Pancreas (tissue), 10 donors: ENCODE measurements around the gene LRRC56. TPM values are rescaled to one million over a fixed set of nuclear protein-coding genes. Genes with fewer than 3 reads are reported as not detected.

Source experiments
- ATAC-seq, 4 donors: fragments of 200-7000 bp; cut with Tn5 transposase; one replicate each; pipeline versions ENCODE4 v1.8.0 to v1.9.1; 2020; ENCODE audit warnings: mild to moderate bottlenecking in 4 of 4, moderate library complexity in 4 of 4
- DNase-seq, 6 donors: peaks; one replicate each; pipeline ENCODE4 v3.0.0-alpha.2; 2020
- FAIRE-seq: peaks from 2 replicates; lab custom pipeline; 2012; peaks lifted over from hg19 to GRCh38; lab: Jason Lieb, UNC
- H3K27ac ChIP-seq, 4 donors: fragments of 200-600 bp; sonication (generic); 1 replicate in 3 of 4; 2 replicates in 1 of 4; pipeline versions ENCODE4 v1.5.0 to v1.8.0; 2020
- H3K27me3 ChIP-seq, 4 donors: fragments of 200-600 bp; one replicate each; pipeline ENCODE4 v1.8.0; 2021
- H3K36me3 ChIP-seq, 3 donors: fragments of 200-600 bp; sonication (generic) in 1 of 3; one replicate each; pipeline versions ENCODE4 v1.5.0 to v1.8.0; 2020 to 2021
- H3K4me1 ChIP-seq, 3 donors: fragments of 200-600 bp; one replicate each; pipeline ENCODE4 v1.8.0; 2021
- H3K4me3 ChIP-seq, 4 donors: fragments of 200-600 bp; sonication (generic) in 2 of 4; one replicate each; pipeline versions ENCODE4 v1.5.0 to v1.8.0; 2020 to 2021
- H3K9me3 ChIP-seq, 4 donors: fragments of 200-600 bp; one replicate each; pipeline ENCODE4 v1.8.0; 2021
- CTCF ChIP-seq, 4 donors: fragments of 200-600 bp; sonication (generic) in 3 of 4; IDR thresholded peaks; one replicate each; pipeline versions ENCODE4 v1.5.0 to v1.8.0; 2021; ENCODE audit warnings: antibody characterized with exemption in 4 of 4
- WGBS, 2 donors: extraction: QIAGEN DNeasy Blood & Tissue Kit; methylation state at CpG; one replicate each; pipeline ENCODE4 v1.1.7; 2013; 5-methylcytosine and 5-hydroxymethylcytosine counted together
- intact Hi-C, 3 donors: fragments of 100-400 bp; cut with DNase I; formaldehyde crosslinking; loops; one replicate each; pipeline versions ENCODE4 v1.11.1 to v1.14.2; 2022
- polyA plus RNA-seq, 2 donors: library from polyadenylated mRNA; stranded (reverse); fragments of 200-250 nt; gene quantifications; one replicate each; pipeline ENCODE4 v1.2.3, GENCODE V29; 2013
- total RNA-seq, 6 donors: library from RNA; stranded (reverse); fragmentation: NEBNext Ultra II Directional in 4 of 6; extraction: Animal tissue kit (Norgen Biotek cat#: 25700) in 4 of 6; gene quantifications; one replicate each; pipeline versions ENCODE4 v1.2.1 to v1.2.4, GENCODE V29; 2021 to 2023
- donor health status: healthy with polysubstance abuse.
- donor health status: DM: no; HTN: no; CAD: no; lungs with moderate emphysema.
- donor health status: DM: no; HTN: no; CAD: no.
- donor health status: control.
- donor health status: control.
- donor health status: Bipolar disorder and iron deficiency.
- donor health status: DM: yes; HTN: yes; CAD: no.
- donor health status: DM: no; HTN: no; CAD: no.
- donor health status: DM: no; HTN: no; CAD: no.
- donor health status: DM: yes; HTN: yes; CAD: no.

LRRC56 gene
- total and polyA plus RNA-seq, 8 donors = 0.98 to 7.3 (median 1.8) TPM

DNA sequence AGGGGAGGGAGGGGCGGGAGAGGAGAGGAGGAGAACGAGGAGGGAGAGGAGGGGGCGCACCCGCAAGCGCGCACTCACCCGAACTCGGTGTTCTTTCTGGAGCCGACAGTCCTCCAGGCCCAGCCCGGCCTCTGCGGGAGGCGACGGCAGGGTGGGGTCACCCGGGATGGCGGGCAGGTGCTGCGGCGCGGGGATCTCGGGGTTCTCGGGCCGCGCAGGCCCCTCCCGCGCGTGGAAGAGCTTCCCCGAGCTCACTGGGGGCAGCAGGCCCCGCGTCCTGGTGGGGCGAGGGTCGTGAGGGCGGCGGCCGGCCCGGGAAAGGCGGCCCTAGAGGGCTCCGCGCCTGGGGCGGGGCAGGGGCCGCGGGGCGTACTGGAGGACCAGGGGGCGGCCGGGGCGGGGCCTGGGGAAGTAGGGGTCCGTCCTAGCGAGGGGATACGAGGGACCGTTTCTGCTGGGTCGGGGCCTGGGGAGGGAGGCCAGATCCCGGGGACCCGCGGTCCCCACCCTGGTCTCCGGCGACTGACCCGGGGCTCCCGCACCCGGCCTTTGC, 18.0 kb downstream of the LRRC56 start:
- Histone ChIP-seq H3K4me1 (peaks cover 0 to 8% (median 7%) of the 10 kb centered on the region in 3 donors), H3K27me3 (no peaks in the 10 kb centered on the region), H3K4me3 (peak overlapping the region; percentile 12 to 57 (median 51)), H3K9me3 (no peaks in the 10 kb centered on the region), H3K36me3 (no peaks in the 10 kb centered on the region), H3K27ac (peak overlapping the region in 3 of 4 donors; percentile 44 to 48 (median 46))
- intact Hi-C loops = loop anchor here in 2 of 3 donors (5.0 to 10.0 kb wide), 2 partner anchors 167 to 169 kb away; no protein-coding TSS in a partner anchor
- ATAC-seq = peak; percentile 5 to 38 (median 25)
- FAIRE-seq = no peak
- peak in 1 of 6 donors; percentile 84 for DNase-seq
- 5 to 6% methylated on average over 51 to 56 of the region's 57 CpGs for WGBS, 2 donors
- TF ChIP-seq CTCF (IDR thresholded peaks at IDR 0.05) = no peak

- intact Hi-C loops = loop anchor here in 2 of 3 donors (5.0 to 10.0 kb wide), 2 partner anchors 166 to 169 kb away; no protein-coding TSS in a partner anchor
- FAIRE-seq (no peak), ATAC-seq (no peak)
Measured at GRCh38 chr11:555780-556661, 18.7 kb downstream of the LRRC56 start.

DNA sequence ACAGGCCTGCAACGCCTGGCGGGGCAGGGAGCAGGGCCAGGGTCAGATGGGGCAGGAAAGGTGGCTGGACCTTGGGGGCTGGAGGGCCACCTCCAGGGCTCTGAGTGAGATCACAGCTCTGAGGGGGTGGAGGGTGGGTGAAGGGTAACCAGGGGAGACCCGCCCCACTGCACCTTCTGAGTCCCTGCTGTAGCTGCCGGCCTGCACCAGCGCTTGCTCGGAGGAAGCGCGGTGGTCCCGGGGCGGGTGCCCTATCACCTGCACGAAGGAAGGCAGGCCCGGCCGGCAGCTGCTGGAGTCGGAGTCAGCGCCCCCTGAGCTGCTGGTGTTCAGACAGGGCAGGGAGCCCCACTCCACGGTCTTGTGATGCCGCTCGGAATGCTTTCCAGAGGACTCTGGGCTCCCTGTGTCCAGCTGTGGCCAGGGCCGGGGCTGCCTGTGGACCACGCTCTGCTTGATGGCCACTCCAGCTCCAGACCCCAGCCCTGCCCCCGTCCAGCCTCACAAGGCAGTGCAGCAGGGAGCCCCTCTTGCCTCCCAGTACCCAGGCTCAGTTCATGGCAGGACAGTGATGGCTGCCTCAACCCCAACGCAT, 19.4 kb downstream of the LRRC56 start:
- DNase-seq (peak in 2 of 6 donors; percentile 53 to 78), FAIRE-seq (no peak), ATAC-seq (no peak)
- no peak overlapping the region for H3K4me3 ChIP-seq
- peaks cover 0 to 11% (median 7%) of the 10 kb centered on the region in 3 donors for H3K4me1 ChIP-seq
- intact Hi-C loops = loop anchor here in 2 of 3 donors (5.0 to 10.0 kb wide), 2 partner anchors 166 to 168 kb away; no protein-coding TSS in a partner anchor
- no peaks in the 10 kb centered on the region for H3K27me3 ChIP-seq
- no peaks in the 10 kb centered on the region for H3K36me3 ChIP-seq
- no peak overlapping the region for H3K27ac ChIP-seq
- TF ChIP-seq CTCF (IDR thresholded peaks at IDR 0.05) = no peak
- H3K9me3 ChIP-seq = no peaks in the 10 kb centered on the region
- 92 to 94% methylated on average over 22 of the region's 22 CpGs for WGBS, 2 donors

More at GRCh38 chr11:555780-556661, 18.7 kb downstream of the LRRC56 start:
- DNase-seq = peak in 2 of 6 donors; percentile 63 to 84
- H3K36me3 ChIP-seq = no peaks in the 10 kb centered on the region
- WGBS, 2 donors = 44 to 45% methylated on average over 96 to 104 of the region's 104 CpGs
- no peaks in the 10 kb centered on the region for H3K9me3 ChIP-seq
- peak overlapping the region in 2 of 4 donors; percentile 48 to 54 for H3K4me3 ChIP-seq
- peaks cover 0 to 8% (median 7%) of the 10 kb centered on the region in 3 donors for H3K4me1 ChIP-seq
- TF ChIP-seq CTCF (IDR thresholded peaks at IDR 0.05) = no peak
- H3K27ac ChIP-seq = peak overlapping the region in 1 of 4 donors; percentile 46
- no peaks in the 10 kb centered on the region for H3K27me3 ChIP-seq

DNA sequence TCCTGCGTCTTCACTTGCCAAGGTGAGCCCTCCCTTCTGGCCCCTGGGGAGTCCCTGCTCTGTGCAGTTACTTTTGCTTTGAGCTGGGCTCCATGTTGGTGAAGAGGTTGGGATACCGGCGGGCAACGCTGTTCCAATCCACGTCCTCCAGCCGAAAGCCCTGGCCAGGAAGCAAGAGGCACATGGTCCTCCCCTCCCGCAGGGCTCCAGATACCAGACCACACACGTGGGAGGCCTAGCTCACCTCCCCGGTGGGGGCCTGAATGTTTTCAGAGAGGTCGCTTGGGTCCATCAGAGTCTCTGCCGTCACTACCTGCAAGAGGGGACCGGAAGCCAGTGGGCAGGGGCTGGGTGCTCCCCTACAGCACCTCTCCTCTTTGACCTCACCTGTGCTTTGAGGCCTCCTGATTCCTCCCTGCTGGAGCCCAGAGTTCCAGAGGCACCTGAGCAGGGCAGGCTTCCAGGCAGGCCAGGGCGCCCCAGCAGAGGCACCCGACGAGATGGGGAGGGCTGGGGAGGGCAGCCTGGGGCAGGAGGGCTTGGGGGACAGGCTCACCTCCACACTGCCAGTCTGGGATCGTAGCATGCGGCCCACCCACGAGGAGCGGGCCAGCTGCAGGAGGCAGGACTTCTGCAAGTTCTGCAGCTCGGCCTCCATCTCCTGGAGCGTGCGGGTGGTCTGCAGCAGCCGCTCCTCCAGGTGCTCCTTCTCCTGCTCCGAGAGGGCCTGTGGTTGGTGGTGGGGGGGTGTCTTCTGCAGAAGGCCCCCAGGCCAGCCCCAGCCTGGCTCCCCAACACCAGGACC, 20.2 kb downstream of the LRRC56 start:
- Histone ChIP-seq H3K4me3 (no peak overlapping the region), H3K9me3 (no peaks in the 10 kb centered on the region), H3K27me3 (no peaks in the 10 kb centered on the region), H3K27ac (no peak overlapping the region), H3K36me3 (no peaks in the 10 kb centered on the region), H3K4me1 (peaks cover 0 to 19% (median 13%) of the 10 kb centered on the region in 3 donors)
- no peak for TF ChIP-seq CTCF (IDR thresholded peaks at IDR 0.05)
- DNase-seq (peak in 2 of 6 donors; percentile 49 to 77), FAIRE-seq (no peak), ATAC-seq (no peak)
- intact Hi-C loops = loop anchor here in 2 of 3 donors (5.0 to 10.0 kb wide), 2 partner anchors 165 to 167 kb away; no protein-coding TSS in a partner anchor
- WGBS, 2 donors = 84 to 88% methylated on average over 23 to 24 of the region's 24 CpGs
